Renal cortical epithelial cell (primary cell): Measurements from ENCODE around the gene MRE11. TPM values are rescaled to one million over a fixed set of nuclear protein-coding genes. Genes with fewer than 3 reads are reported as not detected.
A peak's percentile ranks its signal among the peaks of the same experiment; 100 is the strongest.
"Not testable (repeated sequence)": the region's sequence is repeated elsewhere in the genome, so short reads cannot be mapped to it uniquely, and the experiment has no call there.

Experiments used
- DNase-seq: peaks from one replicate; pipeline ENCODE4 v3.0.0-alpha.2; 2011; ENCODE audit warnings: low read depth
- total RNA-seq: library from RNA; depleted of rRNA; stranded (reverse); fragments of >200 nt; gene quantifications from 2 replicates; pipeline ENCODE4 v1.2.3, GENCODE V29; 2014

The MRE11 gene
- total RNA-seq, 1 donor from 2014 or later, result 17.1 TPM

DNA sequence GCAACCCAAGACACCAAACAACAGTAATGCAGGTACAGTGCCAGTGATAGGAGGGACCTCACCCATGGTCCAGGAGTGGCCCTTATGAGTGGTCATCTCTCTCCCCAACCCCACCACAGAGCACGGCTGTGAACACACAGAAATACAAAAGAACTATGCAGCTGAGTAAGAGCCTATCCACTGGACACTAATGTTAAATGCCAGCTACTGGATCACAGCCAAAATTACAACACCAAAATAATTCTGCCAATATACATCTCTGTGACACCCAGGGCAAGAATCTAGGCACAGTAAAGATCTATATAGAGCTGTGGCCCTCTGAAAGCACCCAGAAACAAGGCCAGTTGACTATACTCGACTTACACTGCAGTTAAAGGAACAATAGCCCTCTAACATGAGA is 69.6 kb downstream of the MRE11 start:
- DNase-seq, result peak; percentile 11

DNA sequence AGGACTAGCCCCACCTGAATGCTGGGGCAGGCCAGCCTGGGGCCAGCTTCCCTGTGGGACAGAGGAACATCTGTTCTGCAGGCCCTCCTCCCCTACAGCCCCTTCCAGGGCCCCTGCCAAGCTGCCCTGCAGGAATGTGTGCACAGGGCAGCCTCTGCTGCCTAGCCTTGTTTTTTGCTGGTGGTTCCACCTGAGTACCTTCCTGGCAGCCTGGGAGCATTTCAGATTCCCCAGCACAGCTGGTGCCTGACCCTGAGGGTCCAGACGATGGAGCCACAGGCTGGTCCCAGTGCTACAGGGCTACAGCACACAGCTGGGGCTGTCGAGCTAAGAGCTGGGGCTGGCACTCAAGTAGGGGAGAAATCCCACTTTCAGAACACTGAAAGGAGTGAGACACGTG is 70.1 kb downstream of the MRE11 start:
- peak; percentile 77 for DNase-seq

DNA sequence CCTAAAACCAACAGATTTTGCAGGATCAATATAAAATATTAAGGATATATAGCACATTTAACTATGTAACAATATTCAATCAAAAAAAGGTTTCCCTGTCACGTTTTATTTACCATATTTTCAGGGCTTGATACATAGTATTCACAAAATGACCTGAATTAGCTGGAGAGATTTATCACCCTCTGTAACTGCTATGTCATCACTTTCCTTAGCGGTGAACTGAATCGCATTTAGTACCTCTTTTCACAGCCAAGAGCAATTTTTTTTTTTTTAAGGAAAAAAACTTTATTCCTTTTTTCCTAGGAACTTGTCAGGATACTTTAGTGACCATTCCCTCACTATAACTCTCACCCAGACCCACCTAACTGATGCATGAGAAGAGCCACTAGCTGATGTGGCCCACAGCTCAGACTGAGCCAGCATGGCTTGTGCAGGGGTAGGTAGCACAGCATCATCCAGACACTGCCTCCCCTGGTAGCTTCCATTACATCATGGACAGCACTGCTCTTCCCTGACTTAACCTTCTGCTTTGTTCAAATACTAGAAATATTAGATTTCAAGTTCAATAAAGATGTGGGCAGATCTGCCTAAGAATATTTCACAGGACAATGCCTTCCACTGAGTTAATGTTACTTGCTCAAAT is 75.4 kb downstream of the MRE11 start:
- no peak for DNase-seq

DNA sequence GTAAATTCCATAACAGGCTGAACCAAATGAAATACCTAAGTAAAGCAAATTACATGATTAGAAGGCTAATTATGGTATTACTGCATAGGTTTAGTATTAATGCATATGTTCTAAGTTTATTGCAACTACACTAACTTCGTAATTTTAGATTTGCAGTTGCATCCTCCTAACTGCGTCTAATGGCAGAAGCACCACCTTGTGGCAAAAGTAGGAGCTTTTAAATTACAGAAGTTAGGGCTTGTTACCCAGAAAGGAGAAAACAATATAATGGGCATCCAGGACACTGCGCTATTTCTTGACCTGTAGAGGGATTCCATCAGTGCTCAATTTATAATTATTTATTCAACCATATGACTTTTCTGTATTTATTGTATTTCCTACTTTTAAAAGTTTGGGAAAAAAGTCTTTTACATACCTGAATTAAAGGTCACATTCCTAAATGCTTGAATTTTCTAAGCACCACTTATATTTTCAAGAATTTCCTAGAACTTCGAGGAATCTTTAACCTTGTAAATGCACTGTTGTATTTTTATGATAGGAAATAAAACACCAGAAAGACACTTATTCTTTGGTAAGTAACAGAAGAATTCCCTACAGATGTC is 76.2 kb downstream of the MRE11 start:
- DNase-seq, result peak; percentile 27

DNA sequence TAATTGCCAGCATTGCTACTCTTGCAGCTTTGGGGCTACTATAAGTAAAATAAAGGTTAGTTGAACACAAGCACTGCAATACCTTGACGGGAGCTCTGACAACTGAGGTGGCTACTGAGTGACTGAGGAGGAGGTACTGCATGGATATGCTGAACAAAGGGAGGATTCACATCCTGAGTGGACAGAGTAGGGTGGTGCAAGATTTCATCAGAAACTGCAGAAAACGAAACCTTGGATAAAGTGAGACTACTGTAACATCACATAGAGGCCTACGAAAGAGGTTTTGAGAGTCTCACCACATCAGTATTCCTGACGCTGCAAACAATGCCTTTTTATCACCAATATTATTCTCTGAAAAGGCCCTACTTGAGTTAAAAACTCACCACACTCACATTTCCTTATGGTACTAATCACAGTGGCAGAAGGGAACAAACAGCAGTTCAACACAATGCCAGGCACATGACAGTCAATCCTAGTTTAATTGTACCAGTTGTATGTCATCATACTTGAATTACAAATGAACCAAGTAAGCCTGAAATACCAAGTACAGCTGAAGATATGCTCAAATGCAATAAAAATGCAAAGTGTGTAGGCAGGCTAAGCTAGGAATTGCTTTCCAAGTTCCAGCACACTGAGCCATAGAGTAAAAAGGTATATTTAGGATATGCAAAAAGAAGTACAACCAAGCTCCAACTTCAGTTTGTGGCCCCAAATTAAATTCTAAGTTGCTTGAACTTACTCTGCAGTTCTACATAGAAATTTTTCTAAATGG is 88.4 kb downstream of the MRE11 start:
- no peak for DNase-seq

DNA sequence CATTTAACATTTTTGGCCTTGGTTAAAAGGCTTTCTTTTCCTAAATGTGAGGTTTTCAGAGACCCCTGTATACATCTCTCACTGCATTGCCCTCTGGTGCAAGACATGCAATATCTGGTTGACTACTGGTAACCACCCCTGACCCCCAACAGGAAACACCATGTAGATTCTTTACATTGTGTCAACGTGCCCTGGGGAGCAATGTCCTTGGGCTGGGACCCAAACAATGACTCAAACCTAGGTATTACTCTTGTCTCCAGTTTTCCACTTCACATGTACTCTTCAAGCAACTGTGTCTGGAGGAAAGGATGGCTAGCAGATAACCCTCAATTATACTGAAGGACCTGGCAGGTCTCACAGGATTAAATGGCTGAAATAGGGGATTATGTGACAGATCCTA is 91.3 kb downstream of the MRE11 start:
- no peak for DNase-seq

DNA sequence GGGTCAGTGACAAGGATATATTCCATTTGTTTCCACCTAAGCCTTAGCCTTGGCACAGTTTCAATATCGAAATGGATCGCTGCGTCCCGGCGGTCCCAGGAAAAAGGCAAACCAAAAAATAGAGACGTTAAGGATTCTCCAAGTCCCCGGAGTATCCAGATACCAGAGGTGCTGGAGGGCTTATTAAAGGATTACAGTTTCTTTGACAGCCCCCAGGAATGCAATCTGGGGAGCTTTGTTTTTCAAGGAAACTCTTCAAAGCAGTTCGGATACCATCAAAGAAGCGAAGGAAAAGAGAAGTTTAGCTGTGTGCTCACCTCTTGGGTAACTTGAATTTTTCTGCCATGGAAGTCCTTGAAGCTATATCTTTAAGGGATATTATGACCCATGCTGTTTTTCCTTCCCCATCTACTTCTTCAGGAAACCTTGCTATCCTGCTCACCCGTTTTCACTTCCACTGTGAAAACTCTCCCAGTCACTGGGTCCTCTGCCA is 91.8 kb downstream of the MRE11 start:
- no peak for DNase-seq

DNA sequence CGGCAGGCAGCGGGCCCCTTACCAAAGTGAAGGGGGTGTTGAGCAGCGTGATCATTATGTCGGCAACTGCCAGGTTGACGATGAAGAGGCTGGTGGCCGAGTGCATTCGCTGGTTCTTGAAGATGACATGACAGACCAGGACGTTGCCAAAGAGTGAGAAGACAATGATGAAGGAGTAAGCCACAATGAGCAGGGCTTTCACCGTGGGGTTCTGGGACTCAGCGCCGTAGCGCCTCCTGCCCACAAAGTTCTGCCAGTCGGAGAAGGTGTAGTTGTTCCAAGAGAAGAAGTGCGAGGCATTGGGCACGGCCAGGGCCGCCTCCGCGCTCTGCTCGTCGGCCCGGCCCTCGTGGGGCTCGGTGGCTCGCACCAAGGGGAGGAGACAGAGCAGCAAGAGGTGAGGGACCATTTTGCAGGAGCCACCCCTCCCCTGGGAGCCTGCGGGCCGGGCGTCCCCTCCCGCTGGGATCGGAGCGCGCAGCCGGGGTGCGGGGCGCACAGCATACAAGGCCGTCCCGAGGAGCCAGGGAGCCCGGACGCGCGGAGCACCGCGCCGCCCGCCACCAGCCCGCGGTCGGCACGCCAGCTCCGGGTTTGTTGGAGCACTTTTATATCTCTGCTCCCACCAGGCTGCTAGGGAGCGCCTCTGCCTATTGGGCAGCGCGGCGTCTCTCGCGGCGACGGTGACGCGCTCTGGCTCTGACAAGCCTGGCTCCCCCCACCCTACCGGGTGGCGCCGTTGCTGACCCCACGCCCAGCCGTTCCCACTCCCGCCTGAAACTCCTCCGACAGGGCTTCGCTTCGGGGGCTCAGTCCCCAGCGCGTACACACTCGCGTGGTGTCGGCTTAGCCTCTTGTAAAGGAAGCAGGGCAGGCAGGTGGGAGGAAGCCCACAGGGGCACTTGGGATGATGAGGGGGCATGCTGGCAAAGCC is 92.5 kb downstream of the MRE11 start, which contains the start of gene GPR83:
GPR83 (minus strand) TSS at position 581 of the 934 bp plus-strand sequence; CDS start at position 409, 172 bp downstream.
- no peak for DNase-seq

DNA sequence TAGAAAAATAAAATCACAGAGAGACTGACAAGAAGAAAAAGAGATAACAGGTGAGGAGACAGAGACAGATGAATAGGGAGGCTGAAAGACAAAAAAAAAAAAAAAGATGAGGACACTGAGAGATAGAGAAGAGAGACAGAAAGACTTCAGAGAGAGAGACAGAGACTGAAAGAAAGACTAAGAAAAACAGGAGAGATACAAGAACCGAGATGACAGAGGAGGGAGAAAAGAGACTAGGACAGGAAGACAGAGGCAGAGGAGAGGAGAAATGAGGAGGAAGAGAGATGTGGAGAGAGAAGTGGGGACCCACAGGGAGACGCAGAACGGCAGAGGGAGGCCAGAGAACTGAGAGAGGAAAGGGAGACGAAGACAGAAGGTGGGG is 93.2 kb downstream of the MRE11 start:
- DNase-seq, result no peak

DNA sequence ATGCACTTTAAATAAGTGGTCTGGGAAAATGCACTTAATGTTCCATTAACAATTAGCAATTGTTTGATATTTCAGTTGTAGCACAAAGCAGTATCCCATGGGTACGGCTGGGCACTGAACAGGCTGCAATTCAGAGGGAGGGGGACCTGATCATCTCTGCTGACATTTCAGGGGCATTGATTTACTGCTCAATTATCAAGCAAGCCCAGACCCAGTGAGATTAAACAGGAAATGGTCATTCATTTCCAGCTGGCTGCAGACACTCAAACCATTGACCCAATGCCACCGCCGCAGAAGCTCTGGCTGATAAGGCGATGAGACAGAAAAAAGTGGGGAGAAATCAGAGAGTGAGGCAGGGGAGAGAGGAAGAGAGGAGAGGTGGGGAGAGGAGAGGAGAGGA is 93.6 kb downstream of the MRE11 start:
- no peak for DNase-seq

DNA sequence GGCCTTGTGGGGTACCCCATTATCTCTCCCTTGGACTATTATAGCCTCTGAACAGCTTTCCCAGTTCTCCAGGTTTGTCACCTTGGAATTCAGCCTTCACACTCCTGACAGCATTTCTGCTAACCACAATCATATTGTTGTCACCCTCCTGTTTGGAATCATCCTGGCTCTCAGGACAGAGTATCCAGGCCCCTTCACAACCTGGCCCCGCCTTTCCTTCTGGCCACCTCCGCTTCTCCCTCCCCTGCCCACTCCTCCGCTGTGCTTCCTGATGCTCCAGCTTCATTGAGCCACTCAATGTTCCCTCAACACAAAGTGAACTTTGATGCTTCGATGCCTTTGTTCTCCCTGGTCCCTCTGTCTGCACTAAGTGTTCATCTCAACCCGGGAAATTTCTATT is 95.5 kb downstream of the MRE11 start:
- DNase-seq, result no peak

DNA sequence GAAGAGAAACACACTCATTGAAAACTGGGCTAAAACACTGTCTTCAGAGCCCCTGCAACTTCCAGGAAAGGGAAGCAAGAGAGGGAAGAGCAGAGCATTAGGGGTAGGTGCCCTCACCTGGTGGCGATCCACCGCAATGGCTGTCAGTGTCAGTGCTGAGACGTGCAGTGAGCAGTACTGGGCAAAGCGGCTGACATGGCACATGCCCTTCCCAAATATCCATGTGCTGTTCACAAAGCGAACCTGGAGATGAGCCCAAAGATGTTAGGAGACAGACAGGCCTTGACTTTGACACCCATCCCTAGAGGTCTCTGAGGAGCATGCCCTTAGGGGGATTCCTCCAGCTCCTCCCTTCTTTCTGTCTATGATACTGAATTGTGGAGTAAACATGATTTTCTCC is 97.4 kb downstream of the MRE11 start:
- no peak for DNase-seq

DNA sequence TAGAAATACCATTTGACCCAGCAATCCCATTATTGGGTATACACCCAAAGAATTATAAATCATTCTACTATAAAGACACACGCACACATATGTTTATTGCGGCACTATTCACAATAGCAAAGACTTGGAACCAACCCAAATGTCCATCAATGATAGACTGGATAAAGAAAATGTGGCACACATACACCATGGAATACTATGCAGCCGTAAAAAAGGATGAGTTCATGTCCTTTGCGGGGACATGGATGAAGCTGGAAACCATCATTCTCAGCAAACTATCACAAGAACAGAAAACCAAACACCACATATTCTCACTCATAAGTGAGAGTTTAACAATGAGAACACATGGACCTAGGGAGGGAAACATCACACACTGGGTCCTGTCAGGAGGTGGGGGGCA is 101.7 kb downstream of the MRE11 start:
- DNase-seq, result not testable (repeated sequence)

DNA sequence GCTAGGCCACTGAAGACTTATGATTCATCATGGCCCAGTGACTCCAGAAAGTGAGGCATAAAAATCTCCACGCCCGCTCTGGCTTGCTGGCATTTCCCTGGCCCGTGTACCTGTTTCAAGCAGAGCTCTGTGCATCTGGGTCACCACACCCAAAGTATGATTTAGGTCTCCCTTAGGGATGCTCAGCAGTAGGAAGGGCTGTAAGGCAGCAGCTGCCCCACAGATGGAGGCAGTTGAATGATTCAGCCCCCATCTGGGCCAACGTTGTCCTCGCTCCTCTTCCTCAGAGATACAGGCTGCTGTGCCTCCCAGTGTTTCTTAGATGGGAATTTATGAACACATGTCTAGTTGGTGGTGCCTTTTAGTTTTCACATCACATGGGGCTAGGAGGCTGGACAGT is 114.0 kb downstream of the MRE11 start:
- no peak for DNase-seq

DNA sequence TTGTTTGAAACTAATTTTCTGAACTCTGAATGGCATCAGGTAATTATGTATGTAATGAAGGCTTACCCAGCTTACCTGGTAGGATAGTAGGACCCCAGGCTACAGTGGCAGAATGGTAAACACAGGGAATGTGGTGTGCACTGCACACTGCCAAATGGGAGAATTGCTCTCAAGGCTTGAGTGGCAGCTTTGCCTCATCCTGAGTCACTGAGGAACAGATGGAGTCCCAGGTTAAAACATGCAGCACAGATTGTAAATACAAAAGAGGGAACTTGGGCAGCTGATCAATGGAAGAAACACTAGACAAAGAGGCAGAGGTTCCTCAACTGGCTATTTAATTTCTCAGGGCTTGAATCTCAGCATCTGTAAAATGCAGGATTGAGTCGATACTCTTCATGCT is 116.8 kb downstream of the MRE11 start:
- DNase-seq, result no peak

DNA sequence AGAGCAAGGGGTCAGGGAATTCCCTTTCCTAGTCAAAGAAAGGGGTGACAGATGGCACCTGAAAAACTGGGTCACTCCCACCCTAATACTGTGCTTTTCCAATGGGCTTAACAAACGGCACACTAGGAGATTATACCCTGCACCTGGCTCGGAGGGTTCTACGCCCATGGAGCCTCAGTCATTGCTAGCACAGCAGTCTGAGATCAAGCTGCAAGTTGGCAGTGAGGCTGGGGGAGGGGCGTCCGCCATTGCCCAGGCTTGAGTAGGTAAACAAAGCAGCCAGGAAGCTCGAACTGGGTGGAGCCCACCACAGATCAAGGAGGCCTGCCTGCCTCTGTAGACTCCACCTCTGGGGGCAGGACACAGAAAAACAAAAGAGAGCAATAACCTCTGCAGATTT is 123.1 kb downstream of the MRE11 start:
- not testable (repeated sequence) for DNase-seq

Other genes with a start within 250 kb of the MRE11 start
- not detected in 2 replicates for gene IZUMO1R, start 189.3 kb downstream of the MRE11 start, total RNA-seq
- gene GPR83, start 92.4 kb downstream of the MRE11 start, total RNA-seq, result under 0.01 TPM in 1 of 2 replicates, not detected in the other
- gene ANKRD49, start 140 bp upstream of the MRE11 start, total RNA-seq, result 16.1 and 18.2 TPM in 2 replicates
- 0.20 TPM in 1 of 2 replicates, not detected in the other for gene C11orf97, start 18.6 kb upstream of the MRE11 start, total RNA-seq
- gene FUT4, start 50.1 kb upstream of the MRE11 start, total RNA-seq, result 8.0 and 13.0 TPM in 2 replicates
- 2.1 and 3.1 TPM in 2 replicates for gene PIWIL4, start 73.5 kb upstream of the MRE11 start, total RNA-seq